HepG2 (cell line): ENCODE results near the gene RASSF4. TPM values are rescaled to one million over a fixed set of nuclear protein-coding genes. Genes with fewer than 3 reads are reported as not detected.

Experiments used
- CEBPG ChIP-seq: IDR thresholded peaks from 2 replicates; pipeline ENCODE4 v1.6.1; 2016
- CHD2 ChIP-seq: IDR thresholded peaks from 2 replicates; pipeline ENCODE4 v1.6.1; 2011; ENCODE audit warnings: low read depth, low read length, improper control_type of control experiment
- EED ChIP-seq: sonication (generic); formaldehyde crosslinking; IDR thresholded peaks from 2 replicates; pipeline ENCODE4 v1.5.0; 2020; ENCODE audit warnings: mild to moderate bottlenecking, missing genetic modification reagents
- GABPB1 ChIP-seq: IDR thresholded peaks from 2 replicates; pipeline ENCODE4 v1.6.1; 2016; ENCODE audit warnings: mild to moderate bottlenecking, missing genetic modification reagents, moderate library complexity, missing compliant biosample characterization
- HHEX ChIP-seq: IDR thresholded peaks from 2 replicates; pipeline ENCODE4 v1.6.1; 2016; ENCODE audit warnings: control low read depth
- HIVEP1 ChIP-seq: sonication (generic); formaldehyde crosslinking; IDR thresholded peaks from 2 replicates; pipeline ENCODE4 v1.4.0; 2020; ENCODE audit warnings: mild to moderate bottlenecking, missing genetic modification reagents
- HOXD1 ChIP-seq: sonication (generic); formaldehyde crosslinking; IDR thresholded peaks from 2 replicates; pipeline ENCODE4 v1.5.0; 2020; ENCODE audit warnings: missing genetic modification reagents
- IKZF1 ChIP-seq: fragments of 450-650 bp; IDR thresholded peaks from 2 replicates; pipeline ENCODE4 v1.7.1; 2016
- MTA3 ChIP-seq: sonication (generic); formaldehyde crosslinking; IDR thresholded peaks from 2 replicates; pipeline ENCODE4 v1.4.0; 2020; ENCODE audit warnings: missing genetic modification reagents
- POLR2AphosphoS2 ChIP-seq: IDR thresholded peaks from 2 replicates; pipeline ENCODE4 v1.6.1; 2011; ENCODE audit warnings: low read depth, low read length, improper control_type of control experiment
- RNF2 ChIP-seq: fragments of 450-650 bp; conservative IDR thresholded peaks from 2 replicates; pipeline ENCODE4 v1.6.1; 2016; ENCODE audit warnings: low read depth
- TGIF2 ChIP-seq: IDR thresholded peaks from 2 replicates; pipeline ENCODE4 v1.6.1; 2016; ENCODE audit warnings: control low read depth, missing compliant biosample characterization
- TSC22D2 ChIP-seq: sonication (generic); formaldehyde crosslinking; IDR thresholded peaks from 2 replicates; pipeline ENCODE4 v1.5.1; 2020; ENCODE audit warnings: missing genetic modification reagents, mild to moderate bottlenecking, borderline replicate concordance
- ZFP36L2 ChIP-seq: sonication (generic); formaldehyde crosslinking; IDR thresholded peaks from 2 replicates; pipeline ENCODE4 v1.4.0; 2020; ENCODE audit warnings: missing genetic modification reagents
- ZNF264 ChIP-seq: sonication (generic); formaldehyde crosslinking; IDR thresholded peaks from 2 replicates; pipeline ENCODE4 v1.4.0; 2020; ENCODE audit warnings: missing genetic modification reagents
- ZNF549 ChIP-seq: sonication (generic); formaldehyde crosslinking; IDR thresholded peaks from 2 replicates; pipeline ENCODE4 v1.5.0; 2020; ENCODE audit warnings: missing genetic modification reagents
- ZNF629 ChIP-seq: sonication (generic); formaldehyde crosslinking; conservative IDR thresholded peaks from 2 replicates; pipeline ENCODE4 v1.5.0; 2020; ENCODE audit warnings: missing genetic modification reagents
- ZNF878 ChIP-seq: sonication (generic); formaldehyde crosslinking; IDR thresholded peaks from 2 replicates; pipeline ENCODE4 v1.8.1; 2023; ENCODE audit warnings: mild to moderate bottlenecking, missing genetic modification reagents, moderate library complexity
- polyA plus RNA-seq, 8 experiments: library from polyadenylated mRNA; depleted of rRNA in 3 of 8; stranded (reverse) in 7 of 8; unstranded in 1 of 8; fragments of >200 nt; fragmentation: Illumina TruSeq in 4 of 8; extraction: Trizol in 4 of 8; gene quantifications; 2 replicates each; pipeline versions ENCODE4 v1.2.1 to v1.2.3, GENCODE V29; 2011 to 2016; ENCODE audit warnings: low read depth in 4 of 8, missing spikeins in 1 of 8, mixed read lengths in 1 of 8; ENCODE audit not compliant: insufficient read depth in 1 of 8
- total RNA-seq, 5 experiments: library from RNA; depleted of rRNA; stranded (reverse); fragments of >200 nt; fragmentation: Illumina TruSeq; extraction: Trizol; gene quantifications; 2 replicates each; pipeline ENCODE4 v1.2.3, GENCODE V29; 2016; ENCODE audit warnings: low read depth in 1 of 5
- TF ChIP-seq, protein P1 (sequence below): sonication (generic); formaldehyde crosslinking; IDR thresholded peaks from 2 replicates; pipeline ENCODE4 v1.4.0; 2020; ENCODE audit warnings: missing genetic modification reagents
- TF ChIP-seq, protein P2 (sequence below): sonication (generic); formaldehyde crosslinking; IDR thresholded peaks from 2 replicates; pipeline ENCODE4 v1.4.0; 2020; ENCODE audit warnings: missing genetic modification reagents
- TF ChIP-seq, protein P3 (sequence below): sonication (generic); formaldehyde crosslinking; IDR thresholded peaks from 2 replicates; pipeline ENCODE4 v1.5.0; 2020; ENCODE audit warnings: missing genetic modification reagents
- TF ChIP-seq, protein P4 (sequence below): sonication (generic); formaldehyde crosslinking; IDR thresholded peaks from 2 replicates; pipeline ENCODE4 v1.5.0; 2020; ENCODE audit warnings: mild to moderate bottlenecking, missing genetic modification reagents
- TF ChIP-seq, protein P5 (sequence below): sonication (generic); formaldehyde crosslinking; IDR thresholded peaks from 2 replicates; pipeline ENCODE4 v1.5.1; 2020; ENCODE audit warnings: mild to moderate bottlenecking, missing genetic modification reagents, borderline replicate concordance

Gene RASSF4
- total and polyA plus RNA-seq, 2 of the 13 experiments (the other 11 are each of a cell fraction or from before 2014, with no cell fraction given), result 34.0 to 51.7 TPM

DNA sequence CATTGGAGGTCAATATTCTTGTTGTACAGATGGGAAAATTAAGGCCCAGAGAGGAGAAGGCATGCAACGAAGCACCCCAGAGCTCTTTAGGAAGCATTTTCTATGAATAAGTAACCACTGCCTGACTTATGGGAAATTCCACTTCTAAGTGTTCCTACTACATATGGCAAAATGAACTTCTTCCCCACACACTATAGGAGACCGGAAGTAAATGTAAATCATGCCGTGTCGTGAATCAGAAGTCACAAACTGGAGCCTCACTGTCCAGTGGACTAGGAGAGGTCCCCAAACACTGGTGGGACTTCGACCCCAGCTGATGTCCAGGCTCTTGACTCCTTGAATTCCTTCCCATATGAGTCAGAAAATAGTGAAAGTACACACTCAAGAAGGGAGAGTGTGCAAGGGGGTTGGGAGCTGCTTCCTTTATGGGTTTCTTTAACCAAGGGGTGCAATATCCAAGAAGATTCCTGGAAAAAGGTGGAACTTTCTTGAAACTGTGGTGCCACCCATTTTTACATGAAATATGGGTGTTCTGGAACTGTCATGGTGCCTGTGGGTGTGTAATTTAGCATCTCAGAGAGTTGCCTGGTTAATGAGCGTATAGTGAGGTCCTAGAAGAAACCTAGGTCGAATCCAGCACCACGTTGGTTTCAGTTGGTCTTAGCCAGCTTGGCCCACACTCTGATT lies 6.7 kb downstream of the RASSF4 start (continued):
- TF ChIP-seq HOXD1 (no peak), POLR2AphosphoS2 (no peak), TSC22D2 (CRISPR knock-in tag) (no peak), CEBPG (CRISPR knock-in tag) (no peak), HIVEP1 (CRISPR knock-in tag) (no peak), ZNF878 (no peak), ZNF629 (CRISPR knock-in tag) (no peak), ZNF264 (no peak), GABPB1 (peak; percentile 31; the same call in 1 of the 2 replicates), MTA3 (no peak), IKZF1 (no peak), RNF2 (no peak), TGIF2 (CRISPR knock-in tag) (no peak), ZNF549 (CRISPR knock-in tag) (no peak), CHD2 (no peak), HHEX (CRISPR knock-in tag) (no peak), EED (no peak), ZFP36L2 (CRISPR knock-in tag) (no peak)
- TF ChIP-seq, protein P1, sequence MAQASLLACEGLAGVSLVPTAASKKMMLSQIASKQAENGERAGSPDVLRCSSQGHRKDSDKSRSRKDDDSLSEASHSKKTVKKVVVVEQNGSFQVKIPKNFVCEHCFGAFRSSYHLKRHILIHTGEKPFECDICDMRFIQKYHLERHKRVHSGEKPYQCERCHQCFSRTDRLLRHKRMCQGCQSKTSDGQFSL, result no peak
- TF ChIP-seq, protein P2, sequence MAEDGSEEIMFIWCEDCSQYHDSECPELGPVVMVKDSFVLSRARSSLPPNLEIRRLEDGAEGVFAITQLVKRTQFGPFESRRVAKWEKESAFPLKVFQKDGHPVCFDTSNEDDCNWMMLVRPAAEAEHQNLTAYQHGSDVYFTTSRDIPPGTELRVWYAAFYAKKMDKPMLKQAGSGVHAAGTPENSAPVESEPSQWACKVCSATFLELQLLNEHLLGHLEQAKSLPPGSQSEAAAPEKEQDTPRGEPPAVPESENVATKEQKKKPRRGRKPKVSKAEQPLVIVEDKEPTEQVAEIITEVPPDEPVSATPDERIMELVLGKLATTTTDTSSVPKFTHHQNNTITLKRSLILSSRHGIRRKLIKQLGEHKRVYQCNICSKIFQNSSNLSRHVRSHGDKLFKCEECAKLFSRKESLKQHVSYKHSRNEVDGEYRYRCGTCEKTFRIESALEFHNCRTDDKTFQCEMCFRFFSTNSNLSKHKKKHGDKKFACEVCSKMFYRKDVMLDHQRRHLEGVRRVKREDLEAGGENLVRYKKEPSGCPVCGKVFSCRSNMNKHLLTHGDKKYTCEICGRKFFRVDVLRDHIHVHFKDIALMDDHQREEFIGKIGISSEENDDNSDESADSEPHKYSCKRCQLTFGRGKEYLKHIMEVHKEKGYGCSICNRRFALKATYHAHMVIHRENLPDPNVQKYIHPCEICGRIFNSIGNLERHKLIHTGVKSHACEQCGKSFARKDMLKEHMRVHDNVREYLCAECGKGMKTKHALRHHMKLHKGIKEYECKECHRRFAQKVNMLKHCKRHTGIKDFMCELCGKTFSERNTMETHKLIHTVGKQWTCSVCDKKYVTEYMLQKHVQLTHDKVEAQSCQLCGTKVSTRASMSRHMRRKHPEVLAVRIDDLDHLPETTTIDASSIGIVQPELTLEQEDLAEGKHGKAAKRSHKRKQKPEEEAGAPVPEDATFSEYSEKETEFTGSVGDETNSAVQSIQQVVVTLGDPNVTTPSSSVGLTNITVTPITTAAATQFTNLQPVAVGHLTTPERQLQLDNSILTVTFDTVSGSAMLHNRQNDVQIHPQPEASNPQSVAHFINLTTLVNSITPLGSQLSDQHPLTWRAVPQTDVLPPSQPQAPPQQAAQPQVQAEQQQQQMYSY (CRISPR knock-in tag), result no peak
- TF ChIP-seq, protein P3, sequence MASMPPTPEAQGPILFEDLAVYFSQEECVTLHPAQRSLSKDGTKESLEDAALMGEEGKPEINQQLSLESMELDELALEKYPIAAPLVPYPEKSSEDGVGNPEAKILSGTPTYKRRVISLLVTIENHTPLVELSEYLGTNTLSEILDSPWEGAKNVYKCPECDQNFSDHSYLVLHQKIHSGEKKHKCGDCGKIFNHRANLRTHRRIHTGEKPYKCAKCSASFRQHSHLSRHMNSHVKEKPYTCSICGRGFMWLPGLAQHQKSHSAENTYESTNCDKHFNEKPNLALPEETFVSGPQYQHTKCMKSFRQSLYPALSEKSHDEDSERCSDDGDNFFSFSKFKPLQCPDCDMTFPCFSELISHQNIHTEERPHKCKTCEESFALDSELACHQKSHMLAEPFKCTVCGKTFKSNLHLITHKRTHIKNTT, result no peak
- TF ChIP-seq, protein P4, sequence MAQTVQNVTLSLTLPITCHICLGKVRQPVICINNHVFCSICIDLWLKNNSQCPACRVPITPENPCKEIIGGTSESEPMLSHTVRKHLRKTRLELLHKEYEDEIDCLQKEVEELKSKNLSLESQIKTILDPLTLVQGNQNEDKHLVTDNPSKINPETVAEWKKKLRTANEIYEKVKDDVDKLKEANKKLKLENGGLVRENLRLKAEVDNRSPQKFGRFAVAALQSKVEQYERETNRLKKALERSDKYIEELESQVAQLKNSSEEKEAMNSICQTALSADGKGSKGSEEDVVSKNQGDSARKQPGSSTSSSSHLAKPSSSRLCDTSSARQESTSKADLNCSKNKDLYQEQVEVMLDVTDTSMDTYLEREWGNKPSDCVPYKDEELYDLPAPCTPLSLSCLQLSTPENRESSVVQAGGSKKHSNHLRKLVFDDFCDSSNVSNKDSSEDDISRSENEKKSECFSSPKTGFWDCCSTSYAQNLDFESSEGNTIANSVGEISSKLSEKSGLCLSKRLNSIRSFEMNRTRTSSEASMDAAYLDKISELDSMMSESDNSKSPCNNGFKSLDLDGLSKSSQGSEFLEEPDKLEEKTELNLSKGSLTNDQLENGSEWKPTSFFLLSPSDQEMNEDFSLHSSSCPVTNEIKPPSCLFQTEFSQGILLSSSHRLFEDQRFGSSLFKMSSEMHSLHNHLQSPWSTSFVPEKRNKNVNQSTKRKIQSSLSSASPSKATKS, result no peak
- TF ChIP-seq, protein P5, sequence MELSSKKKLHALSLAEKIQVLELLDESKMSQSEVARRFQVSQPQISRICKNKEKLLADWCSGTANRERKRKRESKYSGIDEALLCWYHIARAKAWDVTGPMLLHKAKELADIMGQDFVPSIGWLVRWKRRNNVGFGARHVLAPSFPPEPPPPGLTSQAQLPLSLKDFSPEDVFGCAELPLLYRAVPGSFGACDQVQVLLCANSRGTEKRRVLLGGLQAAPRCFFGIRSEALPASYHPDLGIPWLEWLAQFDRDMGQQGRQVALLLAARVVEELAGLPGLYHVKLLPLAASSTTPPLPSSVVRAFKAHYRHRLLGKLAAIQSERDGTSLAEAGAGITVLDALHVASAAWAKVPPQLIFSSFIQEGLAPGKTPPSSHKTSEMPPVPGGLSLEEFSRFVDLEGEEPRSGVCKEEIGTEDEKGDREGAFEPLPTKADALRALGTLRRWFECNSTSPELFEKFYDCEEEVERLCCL, result no peak
